Left forelimb (tissue), 1 donor: ENCODE data around the gene TIAM1.

Source experiments
- DNase-seq: peaks from one replicate; pipeline ENCODE4 v3.0.0-alpha.2; 2018; ENCODE audit warnings: low spot score

The TIAM1 gene

DNA sequence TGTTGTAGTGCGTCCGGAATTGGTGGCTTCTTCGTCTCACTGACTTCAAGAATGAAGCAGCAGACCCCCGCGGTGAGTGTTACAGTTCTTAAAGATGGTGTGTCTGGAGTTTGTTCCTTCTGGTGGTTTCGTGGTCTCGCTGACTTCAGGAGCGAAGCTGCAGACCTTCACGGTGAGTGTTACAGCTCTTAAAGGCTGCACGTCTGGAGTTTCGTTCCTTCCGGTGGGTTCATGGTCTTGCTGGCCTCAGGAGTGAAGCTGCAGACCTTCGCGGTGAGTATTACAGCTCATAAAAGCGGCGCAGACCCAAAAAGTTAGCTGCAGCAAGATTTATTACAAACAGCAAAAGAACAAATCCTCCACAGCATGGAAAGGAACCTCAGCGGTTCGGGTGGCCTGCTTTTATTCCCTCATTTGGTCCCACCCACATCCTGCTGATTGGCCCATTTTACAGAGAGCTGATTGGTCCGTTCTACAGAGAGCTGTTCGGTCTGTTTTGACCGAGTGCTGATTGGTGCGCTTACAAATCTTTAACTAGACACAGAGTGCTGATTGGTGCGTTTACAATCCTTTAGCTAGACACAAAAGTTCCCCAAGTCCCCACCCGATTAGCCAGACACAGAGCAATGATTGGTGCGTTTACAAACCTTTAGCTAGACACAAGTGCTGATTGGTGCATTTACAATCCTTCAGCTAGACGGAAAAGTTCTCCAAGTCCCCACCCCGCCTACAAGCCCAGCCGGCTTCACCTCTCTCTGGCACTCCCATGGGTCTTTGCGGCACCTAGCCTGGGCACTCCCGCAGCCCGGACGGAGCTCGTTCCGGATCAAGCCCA is 256.2 kb downstream of the TIAM1 start:
- no peak for DNase-seq

DNA sequence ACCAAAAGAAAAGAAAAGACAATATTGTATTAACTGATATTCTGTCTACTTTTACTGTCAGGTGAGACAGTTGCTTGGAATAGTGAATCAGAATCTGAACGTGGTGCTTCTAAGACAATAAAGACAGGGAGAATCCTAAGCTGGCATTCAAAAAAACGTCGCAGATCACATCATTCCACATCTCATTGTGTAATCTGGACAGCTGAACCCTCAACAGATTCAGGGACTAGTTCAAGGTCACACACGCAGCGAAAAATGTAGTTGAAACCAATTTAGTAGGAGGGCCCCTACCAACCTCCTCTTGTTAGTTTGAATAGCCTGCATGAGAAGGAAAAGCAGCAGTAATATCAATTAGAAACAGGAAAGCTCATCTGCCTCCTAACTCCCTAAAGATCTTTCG is 259.4 kb downstream of the TIAM1 start:
- DNase-seq: no peak

DNA sequence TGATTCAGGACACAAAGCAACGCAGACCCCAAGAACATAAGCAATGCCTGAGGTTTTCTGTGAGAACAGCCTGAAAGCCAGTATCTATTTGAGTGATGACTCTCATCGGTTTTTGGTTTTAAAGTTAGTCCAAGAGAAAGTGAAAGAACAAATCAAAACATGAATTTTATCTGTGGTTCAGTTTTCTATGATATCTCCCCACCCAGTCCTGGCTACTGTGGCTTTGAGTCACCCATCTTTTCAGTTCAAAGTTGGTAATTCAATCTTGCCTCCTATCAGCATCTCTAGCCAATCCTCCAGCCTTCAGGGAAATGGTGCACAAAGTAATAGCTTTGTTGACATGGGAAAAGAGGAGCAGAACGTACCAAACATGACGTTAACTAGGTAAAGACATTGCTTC is 265.3 kb downstream of the TIAM1 start:
- no peak for DNase-seq

GRCh38 chr21:31078216-31078615 is 265.8 kb downstream of the TIAM1 start:
- no peak for DNase-seq

DNA sequence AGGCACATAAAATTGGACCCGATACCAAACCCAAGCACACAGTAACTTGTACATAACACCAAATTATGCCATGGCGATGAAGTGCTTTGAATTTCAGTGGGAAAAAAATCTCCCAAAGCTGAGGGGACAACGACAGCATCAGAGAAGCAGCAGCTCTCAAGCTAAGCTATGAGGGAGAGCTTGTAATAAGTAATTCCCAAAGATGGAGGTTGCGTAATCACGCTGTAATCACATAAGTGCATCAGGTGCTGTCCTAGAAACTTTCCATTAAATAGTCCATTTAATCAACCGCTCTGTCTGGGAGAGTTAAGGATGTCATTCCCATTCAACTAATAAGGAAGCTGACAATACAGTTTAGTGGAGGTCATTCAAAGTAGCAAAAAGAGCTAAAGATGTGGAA is 268.2 kb downstream of the TIAM1 start:
- no peak for DNase-seq

- DNase-seq: no peak
These were observed 271.5 kb downstream of the TIAM1 start for GRCh38 chr21:31072533-31072932.
